ENCODE data around the gene HMCN2.
A peak's percentile ranks its signal among the peaks of the same experiment; 100 is the strongest.

The HMCN2 gene

GRCh38 chr9:130458804-130459067 lies 193.2 kb downstream of the HMCN2 start:
- Histone ChIP-seq H3K4me1 (ENCODE audit: low read depth, poor library complexity, severe bottlenecking) (no peaks in the 10 kb centered on the region), H3K9ac (no peak overlapping the region), H3K27ac (no peak overlapping the region), H3K4me3 (IDR thresholded peaks at IDR 0.05; ENCODE audit: insufficient read depth, low read depth, low read length) (no peak overlapping the region), H3K4me2 (no peak overlapping the region), H4K20me1 (ENCODE audit: insufficient read depth) (no peaks in the 10 kb centered on the region), H3K36me3 (ENCODE audit: insufficient read depth) (no peaks in the 10 kb centered on the region), H3K27me3 (ENCODE audit: insufficient read depth, low read depth) (peaks cover 47% of the 10 kb centered on the region; the same call in 1 of the 2 replicates), H2AFZ (ENCODE audit: low read depth) (no peak overlapping the region), H3K79me2 (ENCODE audit: insufficient read depth, low read depth) (no peaks in the 10 kb centered on the region)
- TF ChIP-seq CTCF (conservative IDR thresholded peaks at IDR 0.05; ENCODE audit: low read depth, low read length) = no peak

GRCh38 chr9:130459151-130459550 lies 193.6 kb downstream of the HMCN2 start:
- Histone ChIP-seq H3K4me3 (IDR thresholded peaks at IDR 0.05; ENCODE audit: insufficient read depth, low read depth, low read length) (no peak overlapping the region), H3K27ac (no peak overlapping the region), H3K79me2 (ENCODE audit: insufficient read depth, low read depth) (no peaks in the 10 kb centered on the region), H4K20me1 (ENCODE audit: insufficient read depth) (no peaks in the 10 kb centered on the region), H3K27me3 (ENCODE audit: insufficient read depth, low read depth) (peaks cover 47% of the 10 kb centered on the region; the same call in 1 of the 2 replicates), H3K9ac (no peak overlapping the region), H3K4me2 (no peak overlapping the region), H3K36me3 (ENCODE audit: insufficient read depth) (no peaks in the 10 kb centered on the region), H3K4me1 (ENCODE audit: low read depth, poor library complexity, severe bottlenecking) (no peaks in the 10 kb centered on the region), H2AFZ (ENCODE audit: low read depth) (no peak overlapping the region)
- no peak for TF ChIP-seq CTCF (conservative IDR thresholded peaks at IDR 0.05; ENCODE audit: low read depth, low read length)

DNA sequence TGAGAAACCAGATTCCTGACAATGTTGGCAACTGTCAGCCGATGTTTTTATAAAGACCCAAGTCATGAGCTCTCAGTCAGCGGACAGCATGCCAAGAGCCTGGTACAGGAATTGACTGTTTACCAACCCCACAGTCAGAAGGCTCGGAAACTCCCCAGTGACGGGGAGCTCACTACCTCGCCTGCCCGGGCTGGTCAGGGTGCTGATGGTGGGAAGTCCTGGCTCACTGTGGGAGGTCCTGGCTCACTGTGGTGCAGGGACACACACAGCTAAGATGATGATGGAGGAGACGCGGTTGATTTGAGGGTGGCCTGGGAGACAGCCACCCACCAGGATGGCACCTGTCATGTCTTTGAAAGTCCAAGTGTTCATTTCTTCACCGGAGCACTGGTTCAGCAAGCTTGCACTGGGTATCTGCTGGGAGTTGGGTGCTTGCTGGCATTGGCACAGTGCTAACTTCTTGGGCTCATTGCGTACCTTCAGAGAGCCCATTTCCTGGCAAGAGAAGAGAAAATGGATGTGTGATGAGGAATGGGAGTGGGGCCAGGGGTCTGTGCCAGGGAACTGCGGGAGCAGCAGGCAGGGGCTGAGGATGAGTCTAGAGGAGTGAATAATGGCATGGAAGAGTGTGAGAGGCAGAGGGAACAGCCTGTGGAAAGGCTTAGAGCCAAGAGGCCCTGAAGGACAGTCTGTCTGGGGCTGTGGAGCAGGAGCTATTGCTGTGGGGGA lies 194.5 kb downstream of the HMCN2 start:
- no peak overlapping the region for H3K27ac ChIP-seq
- no peaks in the 10 kb centered on the region for H3K36me3 ChIP-seq (ENCODE audit: insufficient read depth)
- no peak overlapping the region for H3K4me3 ChIP-seq (IDR thresholded peaks at IDR 0.05; ENCODE audit: insufficient read depth, low read depth, low read length)
- H3K9ac ChIP-seq = no peak overlapping the region
- no peak overlapping the region for H3K4me2 ChIP-seq
- H4K20me1 ChIP-seq (ENCODE audit: insufficient read depth) = no peaks in the 10 kb centered on the region
- no peaks in the 10 kb centered on the region for H3K4me1 ChIP-seq (ENCODE audit: low read depth, poor library complexity, severe bottlenecking)
- H3K79me2 ChIP-seq (ENCODE audit: insufficient read depth, low read depth) = no peaks in the 10 kb centered on the region
- no peak overlapping the region for H2AFZ ChIP-seq (ENCODE audit: low read depth)
- no peak for TF ChIP-seq CTCF (conservative IDR thresholded peaks at IDR 0.05; ENCODE audit: low read depth, low read length)
- peaks cover 47% of the 10 kb centered on the region; the same call in 1 of the 2 replicates for H3K27me3 ChIP-seq (ENCODE audit: insufficient read depth, low read depth)

DNA sequence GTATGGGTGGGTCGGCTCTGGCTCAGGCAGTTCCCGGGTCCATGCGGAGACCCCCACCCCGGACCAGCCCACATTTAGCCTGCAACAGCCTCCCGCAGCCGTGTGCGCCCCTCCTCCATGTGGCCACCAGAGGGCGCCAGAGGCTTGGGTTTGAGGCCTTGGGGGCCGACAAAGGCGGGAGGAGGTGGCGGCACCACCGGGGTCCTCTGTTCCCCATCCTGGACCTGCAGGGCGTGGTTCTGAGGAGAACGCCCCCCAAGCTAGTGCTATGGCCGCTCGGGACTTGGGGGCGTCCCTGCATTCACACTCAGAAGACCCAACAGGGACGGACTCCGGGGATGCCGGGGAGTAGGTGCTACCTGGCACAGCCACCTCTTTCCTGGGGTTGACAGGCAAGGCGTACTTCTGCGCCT lies 195.7 kb downstream of the HMCN2 start:
- Histone ChIP-seq H3K4me3 (IDR thresholded peaks at IDR 0.05; ENCODE audit: insufficient read depth, low read depth, low read length) (no peak overlapping the region), H3K79me2 (ENCODE audit: insufficient read depth, low read depth) (no peaks in the 10 kb centered on the region), H2AFZ (ENCODE audit: low read depth) (peak overlapping the region; percentile 19; the same call in 1 of the 2 replicates), H3K4me2 (no peak overlapping the region), H3K27ac (no peak overlapping the region), H3K9ac (no peak overlapping the region), H4K20me1 (ENCODE audit: insufficient read depth) (no peaks in the 10 kb centered on the region), H3K27me3 (ENCODE audit: insufficient read depth, low read depth) (peaks cover 43% of the 10 kb centered on the region; the same call in 1 of the 2 replicates), H3K36me3 (ENCODE audit: insufficient read depth) (no peaks in the 10 kb centered on the region), H3K4me1 (ENCODE audit: low read depth, poor library complexity, severe bottlenecking) (no peaks in the 10 kb centered on the region)
- TF ChIP-seq CTCF (conservative IDR thresholded peaks at IDR 0.05; ENCODE audit: low read depth, low read length) = peak; percentile 82
